Esophagus (tissue), 2 donors: Measurements from ENCODE around the gene RPS10. TPM values are rescaled to one million over a fixed set of nuclear protein-coding genes. Genes with fewer than 3 reads are reported as not detected.

Experiments used
- H3K27ac ChIP-seq, 2 donors: one replicate each; pipeline ENCODE4 v1.5.1; 2013; ENCODE audit warnings: low read depth in 2 of 2, mild to moderate bottlenecking in 2 of 2, inconsistent platforms in 1 of 2, low read length in 1 of 2, moderate library complexity in 1 of 2
- H3K27me3 ChIP-seq, 2 donors: one replicate each; pipeline ENCODE4 v1.6.1; 2013; ENCODE audit warnings: low read length in 2 of 2, control low read depth in 1 of 2, mild to moderate bottlenecking in 1 of 2; ENCODE audit not compliant: insufficient read depth in 2 of 2, control insufficient read depth in 1 of 2
- H3K36me3 ChIP-seq, 2 donors: one replicate each; pipeline ENCODE4 v1.6.1; 2013; ENCODE audit warnings: low read length in 1 of 2; ENCODE audit not compliant: control insufficient read depth in 2 of 2, insufficient read depth in 2 of 2
- H3K4me1 ChIP-seq, 2 donors: one replicate each; pipeline ENCODE4 v1.6.1; 2013; ENCODE audit warnings: low read length in 1 of 2; ENCODE audit not compliant: control insufficient read depth in 2 of 2, insufficient read depth in 2 of 2
- H3K4me3 ChIP-seq, 2 donors: one replicate each; pipeline ENCODE4 v1.5.1; 2013; ENCODE audit warnings: low read length in 2 of 2, mild to moderate bottlenecking in 2 of 2, low read depth in 1 of 2, moderate library complexity in 1 of 2
- H3K9me3 ChIP-seq, 2 donors: one replicate each; pipeline ENCODE4 v1.6.1; 2013; ENCODE audit warnings: mild to moderate bottlenecking in 2 of 2, low read depth in 1 of 2, low read length in 1 of 2, moderate library complexity in 1 of 2; ENCODE audit not compliant: control insufficient read depth in 2 of 2, insufficient read depth in 1 of 2
- WGBS, 2 donors: extraction: QIAGEN DNeasy Blood & Tissue Kit; methylation state at CpG; one replicate each; pipeline ENCODE4 v1.1.7; 2013; 5-methylcytosine and 5-hydroxymethylcytosine counted together
- polyA plus RNA-seq, 2 donors: library from polyadenylated mRNA; stranded (reverse); fragments of 200-250 nt; gene quantifications; one replicate each; pipeline ENCODE4 v1.2.3, GENCODE V29; 2013
- donor health status: healthy with polysubstance abuse.
- donor health status: Bipolar disorder and iron deficiency.

Gene RPS10
- 1,000 to 10,000 TPM; 1,884 to 2,829 TPM for polyA plus RNA-seq

DNA sequence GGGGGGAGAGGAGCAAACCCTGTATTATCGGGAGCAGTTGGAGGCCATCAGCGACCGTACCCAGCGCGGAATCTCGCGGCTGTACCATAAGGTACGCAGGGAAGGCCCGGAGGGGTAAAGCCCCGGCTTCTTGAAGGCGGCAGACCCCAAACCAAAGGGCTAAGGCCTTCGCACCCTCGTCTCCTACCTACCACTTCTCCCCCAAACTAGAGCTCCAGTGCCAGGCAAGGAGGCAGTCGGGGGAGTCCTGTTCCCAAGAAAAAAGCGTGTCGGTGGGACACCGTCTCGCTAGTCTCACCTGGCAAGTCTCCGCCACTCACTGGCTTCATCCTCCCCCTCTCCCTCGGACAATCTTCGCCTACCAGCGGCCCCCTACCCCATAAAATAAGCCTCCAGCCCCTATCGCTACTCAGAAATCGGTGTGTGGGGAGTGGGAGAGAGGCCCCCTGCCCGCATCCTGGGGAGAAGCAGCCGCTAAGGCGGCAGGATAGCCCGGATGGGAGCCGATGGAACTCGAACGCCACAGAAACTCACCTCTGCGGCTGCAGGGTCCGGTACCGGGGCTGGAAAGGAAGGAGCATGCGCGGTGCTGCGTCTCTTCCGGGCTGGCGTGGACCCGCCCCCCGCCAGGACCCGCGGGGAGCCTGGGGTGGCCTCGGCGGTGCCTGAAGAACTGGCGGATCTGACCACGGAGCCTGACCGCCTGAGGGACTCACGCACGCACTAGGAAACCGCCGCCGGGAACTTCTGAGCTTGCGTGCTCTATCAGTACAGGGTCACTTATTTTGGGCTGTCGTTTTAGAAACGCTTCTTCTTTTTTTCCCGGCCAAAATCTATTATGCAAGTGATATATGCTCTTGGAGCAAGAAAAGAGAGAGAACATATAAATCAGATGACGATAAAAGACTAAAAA is at the start of gene RPS10:
Gene RPS10, minus strand, starts transcription at position 572 of the 913 bp plus-strand sequence. CDS start 848 bp downstream, outside the sequence.
- 0% methylated on average over 53 to 58 of the region's 58 CpGs for whole genome bisulfite sequencing, 2 donors
- Histone ChIP-seq H3K4me1 (peaks cover 0 to 3% of the 10 kb centered on the region in 2 donors), H3K27ac (peak within 1 kb of the TSS; percentile 55 to 95), H3K4me3 (peak within 1 kb of the TSS; percentile 82 to 99), H3K36me3 (peaks cover 4 to 11% of the 10 kb centered on the region in 2 donors), H3K27me3 (no peaks in the 10 kb centered on the region), H3K9me3 (no peaks in the 10 kb centered on the region)

DNA sequence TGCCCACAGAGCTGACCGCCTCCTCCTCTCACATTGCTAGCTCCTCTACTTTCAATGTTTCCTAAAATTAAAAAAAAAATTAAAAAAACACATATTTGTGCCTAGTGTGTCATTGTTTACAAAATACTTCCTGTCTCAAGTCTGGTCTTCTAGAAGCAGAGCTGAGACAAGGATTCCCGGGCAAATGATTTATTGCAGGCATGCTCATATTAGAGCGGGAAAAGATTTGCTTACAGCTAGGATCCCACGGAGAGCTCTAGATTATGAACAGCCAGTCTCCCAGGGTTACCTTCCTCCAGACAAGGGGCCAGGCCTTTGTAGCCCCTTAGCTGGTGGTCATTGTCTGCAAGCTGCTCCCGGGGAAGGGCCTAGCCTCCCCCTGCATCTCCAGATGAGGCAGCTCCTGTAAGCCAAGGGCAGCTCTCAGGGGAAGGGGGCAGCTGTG is 49.4 kb upstream of the RPS10 start:
- Histone ChIP-seq H3K27ac (no peak overlapping the region), H3K4me1 (no peaks in the 10 kb centered on the region), H3K4me3 (no peak overlapping the region), H3K27me3 (no peaks in the 10 kb centered on the region), H3K36me3 (no peaks in the 10 kb centered on the region), H3K9me3 (no peaks in the 10 kb centered on the region)
- WGBS, 2 donors: 66 to 67% methylated on average over 5 of the region's 5 CpGs

DNA sequence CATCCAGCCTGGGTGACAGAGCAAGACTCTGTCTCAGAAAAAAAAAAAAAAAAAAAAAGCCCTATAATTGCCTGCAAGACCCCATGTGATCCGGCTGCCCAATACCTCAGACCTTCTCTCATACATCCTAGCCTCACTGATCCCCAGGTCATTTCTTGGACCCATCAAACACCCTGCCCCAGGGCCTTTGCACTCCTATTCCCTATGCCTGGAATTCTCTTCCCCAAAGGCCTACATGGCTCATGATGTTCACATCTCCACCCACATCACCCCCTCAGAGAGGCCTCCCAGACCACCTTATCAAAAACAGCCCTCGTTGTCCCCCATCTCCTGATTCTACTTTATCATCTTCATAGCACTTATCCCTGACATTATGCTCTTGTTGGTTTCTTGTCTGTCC is 48.9 kb upstream of the RPS10 start:
- Histone ChIP-seq H3K4me3 (no peak overlapping the region), H3K27ac (no peak overlapping the region), H3K4me1 (no peaks in the 10 kb centered on the region), H3K36me3 (no peaks in the 10 kb centered on the region), H3K27me3 (no peaks in the 10 kb centered on the region), H3K9me3 (no peaks in the 10 kb centered on the region)
- 86% methylated on average over 2 of the region's 2 CpGs for WGBS, 2 donors

DNA sequence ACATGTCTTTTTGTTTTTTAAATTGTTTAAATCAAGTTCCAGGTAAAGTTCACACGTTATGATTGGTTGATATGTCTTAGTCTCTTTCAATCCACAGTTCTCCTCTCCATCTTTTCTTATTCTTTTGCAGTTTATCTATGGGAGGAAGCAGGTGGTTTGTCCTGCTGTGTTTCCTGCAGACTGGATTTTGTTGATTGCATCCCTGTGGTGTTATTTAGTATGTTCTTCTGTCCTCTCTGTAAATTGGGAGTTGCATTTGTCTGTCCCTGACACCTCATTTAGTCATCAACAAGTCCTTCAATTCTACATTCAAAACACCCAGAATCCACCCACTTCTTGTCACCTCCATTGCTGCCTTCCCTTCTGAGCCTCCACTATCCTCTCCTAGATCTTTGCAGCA is 48.1 kb upstream of the RPS10 start:
- WGBS, 2 donors: 79 to 83% methylated on average over 1 of the region's 1 CpG
- no peak overlapping the region for H3K27ac ChIP-seq
- no peak overlapping the region for H3K4me3 ChIP-seq
- H3K36me3 ChIP-seq: no peaks in the 10 kb centered on the region
- H3K4me1 ChIP-seq: no peaks in the 10 kb centered on the region
- no peaks in the 10 kb centered on the region for H3K9me3 ChIP-seq
- no peaks in the 10 kb centered on the region for H3K27me3 ChIP-seq

DNA sequence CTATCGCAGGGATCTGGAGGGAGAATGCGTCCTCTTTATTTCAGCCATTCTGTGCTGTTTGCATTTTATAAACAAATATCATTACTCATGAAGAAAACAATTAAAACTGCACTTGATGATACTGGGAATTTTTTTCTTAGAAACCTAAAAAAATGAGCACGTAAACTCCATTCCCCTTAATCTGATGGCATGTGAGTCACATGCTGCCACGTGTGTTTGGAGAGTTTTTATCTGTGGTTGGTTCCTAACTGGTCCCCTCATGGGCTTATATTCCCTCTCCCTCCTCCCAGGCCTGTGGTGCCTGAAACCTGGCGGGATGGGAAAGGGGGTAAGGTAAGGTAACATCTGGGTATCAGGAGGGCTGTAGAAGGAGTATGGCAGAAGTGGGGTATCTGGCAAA is 46.6 kb upstream of the RPS10 start:
- Histone ChIP-seq H3K4me3 (no peak overlapping the region), H3K9me3 (no peaks in the 10 kb centered on the region), H3K4me1 (no peaks in the 10 kb centered on the region), H3K27me3 (no peaks in the 10 kb centered on the region), H3K36me3 (no peaks in the 10 kb centered on the region), H3K27ac (no peak overlapping the region)
- 85 to 86% methylated on average over 5 of the region's 5 CpGs for WGBS, 2 donors

DNA sequence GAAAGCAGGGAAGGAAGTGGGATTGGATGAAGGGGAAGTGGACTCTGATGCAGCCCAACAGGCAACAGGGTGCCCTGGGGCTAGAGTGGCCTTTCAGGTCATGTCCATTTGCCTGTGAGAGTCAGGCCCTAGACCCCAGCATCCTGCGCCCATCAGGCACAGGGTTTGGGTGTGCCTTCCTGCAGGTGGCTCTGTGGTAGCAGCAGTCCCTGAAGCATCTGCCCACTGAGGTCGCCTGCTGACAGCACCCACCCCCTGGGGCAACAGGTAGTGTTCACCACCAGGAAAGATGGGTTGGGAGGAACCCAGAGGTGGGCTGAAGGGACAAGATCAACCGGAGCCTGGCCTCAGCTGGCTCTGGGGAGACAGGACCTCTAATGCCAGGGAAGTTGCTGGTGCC is 43.6 kb upstream of the RPS10 start:
- Histone ChIP-seq H3K36me3 (no peaks in the 10 kb centered on the region), H3K27ac (no peak overlapping the region), H3K9me3 (no peaks in the 10 kb centered on the region), H3K4me3 (no peak overlapping the region), H3K4me1 (peaks cover 0 to 4% of the 10 kb centered on the region in 2 donors), H3K27me3 (no peaks in the 10 kb centered on the region)
- 70 to 74% methylated on average over 3 of the region's 3 CpGs for WGBS, 2 donors

DNA sequence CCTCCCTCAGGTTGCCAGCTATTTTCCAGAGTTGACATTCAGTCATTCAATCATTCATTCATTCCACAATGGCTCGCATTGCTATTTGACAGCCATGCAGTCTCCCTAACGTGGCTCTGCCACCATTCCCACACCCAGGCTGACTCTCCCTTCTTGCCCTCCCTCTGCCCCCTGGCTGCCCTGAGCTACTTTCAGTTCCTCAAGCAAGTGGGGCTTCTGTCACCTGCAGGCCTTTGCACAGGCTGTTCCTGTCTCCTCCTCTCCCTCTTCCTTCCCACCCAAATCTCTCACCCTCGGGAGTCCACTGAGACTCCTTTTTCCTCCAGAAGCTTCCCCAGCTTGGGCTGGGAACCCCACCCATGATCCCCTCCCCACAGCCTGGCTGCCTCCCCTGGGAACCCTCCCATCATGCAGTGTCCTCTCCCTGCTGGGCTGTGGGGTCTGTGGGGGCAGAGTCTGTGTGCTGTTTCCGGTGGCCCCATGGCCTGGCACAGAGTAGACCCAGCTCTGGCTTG is 42.6 kb upstream of the RPS10 start:
- 73 to 84% methylated on average over 4 of the region's 4 CpGs for WGBS, 2 donors

DNA sequence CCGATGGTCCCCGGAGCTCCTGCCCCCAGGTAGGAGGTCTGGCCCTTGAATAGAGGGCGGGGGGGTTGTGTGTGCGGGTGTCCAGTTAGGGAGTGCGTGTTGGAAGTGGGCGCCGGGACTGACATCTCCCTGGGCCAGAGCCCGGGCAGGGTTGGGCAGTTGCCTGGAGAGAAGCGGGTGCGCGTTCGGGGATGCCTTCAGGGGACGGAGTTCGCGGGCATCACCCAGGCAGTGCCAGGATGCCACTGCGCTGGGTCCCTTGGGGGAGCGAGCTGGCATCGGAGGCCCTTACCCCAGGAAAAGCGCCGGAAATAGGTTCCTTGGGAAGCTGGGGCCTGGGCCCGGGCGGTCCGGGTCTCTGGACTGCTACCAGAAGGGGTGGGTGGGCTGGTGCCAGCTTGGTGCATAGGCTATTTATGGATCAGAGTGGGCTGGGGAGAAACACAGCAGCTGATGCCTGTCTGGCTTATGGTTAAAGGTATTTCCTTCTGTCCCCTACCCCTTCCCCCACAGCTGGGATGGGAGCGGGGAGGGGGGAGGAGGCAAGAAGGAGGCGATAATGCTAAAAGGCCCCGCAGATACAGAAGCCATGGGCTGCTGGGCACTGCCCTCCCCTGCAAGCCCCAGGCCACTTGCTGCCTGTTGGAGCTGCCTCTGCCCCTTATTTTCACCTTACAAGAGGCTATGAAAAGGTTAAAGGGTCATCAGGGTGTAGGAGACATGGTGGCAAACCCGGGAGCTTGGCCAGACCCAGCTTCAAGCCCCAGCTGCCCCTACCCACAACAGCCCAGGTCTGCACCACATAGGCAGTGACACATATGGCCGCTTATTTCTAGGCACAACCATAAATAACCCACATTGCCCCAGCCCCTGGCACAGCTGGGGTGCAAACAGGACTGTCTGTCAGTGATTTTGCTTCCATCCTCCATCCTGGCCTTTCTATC is 40.6 kb upstream of the RPS10 start:
- WGBS, 2 donors: 36 to 46% methylated on average over 23 to 28 of the region's 28 CpGs
- Histone ChIP-seq H3K4me3 (peak overlapping the region; percentile 19 to 32), H3K9me3 (no peaks in the 10 kb centered on the region), H3K4me1 (peaks cover 0 to 4% of the 10 kb centered on the region in 2 donors), H3K27me3 (no peaks in the 10 kb centered on the region), H3K27ac (no peak overlapping the region), H3K36me3 (no peaks in the 10 kb centered on the region)

More for the DNA sequence above, 42.6 kb upstream of the RPS10 start:
- no peaks in the 10 kb centered on the region for H3K36me3 ChIP-seq
- peaks cover 0 to 4% of the 10 kb centered on the region in 2 donors for H3K4me1 ChIP-seq
- H3K4me3 ChIP-seq: no peak overlapping the region
- H3K9me3 ChIP-seq: no peaks in the 10 kb centered on the region
- no peak overlapping the region for H3K27ac ChIP-seq
- no peaks in the 10 kb centered on the region for H3K27me3 ChIP-seq

DNA sequence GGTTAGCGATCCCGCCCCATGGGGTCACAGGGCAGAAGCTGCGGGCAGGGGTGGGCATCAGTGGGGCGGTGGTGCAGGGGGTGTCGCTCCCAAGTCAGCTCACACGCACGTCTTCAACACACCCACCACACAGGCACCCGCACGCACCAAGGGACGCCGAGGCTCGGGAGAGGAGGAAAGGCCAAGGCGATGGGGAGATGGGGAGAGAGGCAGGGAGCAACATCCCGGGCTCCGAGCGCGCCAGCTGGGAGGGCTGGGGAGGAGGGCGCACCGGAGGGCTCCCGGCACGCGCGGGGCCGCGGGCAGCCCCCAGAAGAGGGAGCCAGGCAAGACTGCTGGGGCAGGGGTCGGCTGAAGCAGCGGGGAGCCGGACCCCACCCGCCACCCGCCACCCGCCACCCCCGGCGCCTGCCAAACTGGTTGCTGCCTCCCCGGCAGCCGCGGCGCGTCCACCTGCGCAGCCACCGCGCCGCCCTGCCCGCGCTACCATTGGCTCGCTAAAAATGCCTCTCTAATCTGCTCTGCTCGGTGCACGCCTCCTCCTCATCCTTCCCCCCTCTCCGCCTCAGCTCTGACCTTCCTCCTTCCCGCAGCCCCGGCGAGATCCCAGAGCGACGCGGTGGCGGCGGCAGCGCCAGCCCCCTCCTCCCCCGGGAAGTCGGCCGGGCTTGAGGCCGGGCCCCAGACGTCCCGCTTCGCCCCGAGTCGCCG is 39.8 kb upstream of the RPS10 start, which contains the start of gene PACSIN1:
Gene PACSIN1, plus strand, starts transcription at position 546 of the 711 bp plus-strand sequence. CDS start 60,230 bp downstream, outside the sequence.
- H3K27ac ChIP-seq: no peak within 1 kb of the TSS
- no peaks in the 10 kb centered on the region for H3K27me3 ChIP-seq
- H3K36me3 ChIP-seq: no peaks in the 10 kb centered on the region
- H3K4me3 ChIP-seq: peak within 1 kb of the TSS; percentile 19 to 32
- peaks cover 0 to 4% of the 10 kb centered on the region in 2 donors for H3K4me1 ChIP-seq
- no peaks in the 10 kb centered on the region for H3K9me3 ChIP-seq
- WGBS, 2 donors: 3 to 4% methylated on average over 44 to 67 of the region's 67 CpGs
